Activated naive CD4-positive, alpha-beta T cell treated with Interleukin-2 at 50 U/mL for 16 hours (primary cell): Measurements from ENCODE around the gene RSPH1.

Experiments
- DNase-seq: peaks from one replicate; pipeline ENCODE4 v3.0.0-alpha.2; 2020

The RSPH1 gene

DNA sequence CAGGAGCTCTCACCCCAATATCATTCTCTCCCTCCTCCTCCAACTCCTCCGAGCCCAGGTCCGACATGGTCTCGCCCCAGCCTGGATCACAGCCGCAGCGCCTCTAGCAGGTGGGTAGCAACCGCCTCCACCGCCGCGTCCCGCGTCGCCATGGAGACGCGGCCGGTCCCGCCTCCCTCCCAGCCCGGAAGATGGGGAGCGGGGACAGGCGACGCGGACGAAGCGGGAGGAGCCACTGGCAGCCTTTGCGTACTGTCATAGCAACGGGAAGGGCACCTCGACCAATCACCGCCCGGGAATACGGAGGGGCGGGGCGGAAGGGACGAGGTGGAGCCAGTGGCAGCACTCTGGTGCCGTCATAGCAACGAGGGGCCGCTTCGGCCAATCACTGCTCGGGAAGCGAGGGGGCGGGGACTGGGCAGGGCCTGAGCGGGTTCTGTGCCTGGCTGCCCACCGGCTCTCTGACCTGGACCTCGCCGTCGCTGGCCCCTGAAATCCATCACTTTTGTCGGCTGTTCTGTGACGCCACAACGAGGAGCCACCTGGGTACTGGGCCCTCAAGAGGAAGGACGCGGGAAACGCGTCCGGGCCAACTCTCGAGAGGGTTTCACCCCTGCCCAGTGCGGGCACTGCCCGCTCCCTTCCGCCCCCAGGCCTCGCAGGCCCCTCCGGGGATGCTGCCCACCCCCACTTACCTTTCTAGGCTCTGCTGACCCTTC, at the start of gene RSPH1:
RSPH1 (minus strand) TSS at position 105 of the 719 bp plus-strand sequence; CDS start at position 67, 38 bp downstream.
- peak; percentile 100 for DNase-seq

- no peak for DNase-seq
Measured at GRCh38 chr21:42545745-42546144, 49.7 kb upstream of the RSPH1 start.

GRCh38 chr21:42545317-42545716, 49.3 kb upstream of the RSPH1 start:
- no peak for DNase-seq

- DNase-seq, result no peak
Measured at GRCh38 chr21:42544544-42544943, 48.5 kb upstream of the RSPH1 start.

GRCh38 chr21:42543106-42543847, 47.3 kb upstream of the RSPH1 start:
- no peak for DNase-seq

DNA sequence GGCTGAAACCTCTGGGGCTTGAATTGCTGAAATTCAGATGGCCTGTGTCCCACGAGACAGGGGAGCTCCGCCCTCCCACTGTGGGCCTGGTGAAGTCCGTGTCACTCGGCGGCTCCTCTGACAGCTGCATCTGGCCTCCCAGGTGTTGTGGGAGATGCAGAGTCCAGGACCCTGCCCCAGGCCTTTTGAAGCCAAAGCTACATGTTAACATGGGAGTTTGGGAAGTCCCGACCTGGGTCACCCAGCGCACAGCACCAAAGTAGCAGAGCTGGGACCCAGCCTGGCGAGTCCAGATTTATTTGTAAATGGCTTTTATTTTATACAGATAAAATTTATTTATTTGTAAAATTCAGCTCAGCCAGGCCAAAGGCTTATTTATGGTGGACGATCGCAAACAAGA, 46.6 kb upstream of the RSPH1 start:
- no peak for DNase-seq

- DNase-seq, result no peak
Measured at GRCh38 chr21:42542196-42542595, 46.2 kb upstream of the RSPH1 start.

DNA sequence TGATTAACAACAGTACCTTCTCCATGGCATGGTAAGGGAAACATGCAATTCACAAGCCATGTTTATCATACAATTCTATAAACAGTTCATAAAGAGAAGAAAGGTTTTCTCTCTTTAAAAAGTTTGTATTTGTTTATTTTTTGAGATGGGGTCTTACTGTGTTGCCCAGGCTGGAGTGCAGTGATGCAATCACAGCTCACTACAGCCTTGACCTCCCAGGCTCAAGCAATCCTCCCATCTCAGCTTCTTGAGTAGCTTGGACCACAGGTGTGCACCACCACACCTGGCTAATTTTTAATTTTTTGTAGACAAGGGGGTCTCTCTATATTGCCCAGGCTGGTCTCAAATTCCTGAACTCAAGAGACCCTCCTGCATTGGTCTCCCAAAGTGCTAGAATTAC, 45.6 kb upstream of the RSPH1 start:
- DNase-seq, result no peak

- no peak for DNase-seq
Measured at GRCh38 chr21:42541174-42541573, 45.1 kb upstream of the RSPH1 start.

GRCh38 chr21:42540396-42540795, 44.4 kb upstream of the RSPH1 start:
- no peak for DNase-seq

DNA sequence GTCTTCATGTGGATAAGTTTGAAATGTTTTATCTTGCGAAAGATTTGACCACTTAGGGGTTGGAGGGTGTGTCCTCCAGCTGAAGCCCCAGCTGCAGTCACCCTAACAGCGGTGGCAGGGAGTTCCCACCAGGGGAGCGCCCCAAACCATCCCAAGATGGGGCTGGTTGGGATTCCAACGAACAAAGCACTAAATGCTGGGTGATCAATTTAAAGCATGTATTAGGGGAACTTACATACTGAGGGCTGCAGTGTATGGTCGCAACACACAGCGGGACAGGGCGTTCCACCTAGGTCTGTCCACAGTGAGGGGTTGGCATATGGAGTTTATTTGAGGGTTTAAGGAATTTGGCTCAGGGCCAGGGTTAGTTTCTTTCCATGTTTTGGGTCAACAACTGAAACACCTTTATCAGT, 43.9 kb upstream of the RSPH1 start:
- no peak for DNase-seq

GRCh38 chr21:42539342-42539741, 43.3 kb upstream of the RSPH1 start:
- no peak for DNase-seq

DNA sequence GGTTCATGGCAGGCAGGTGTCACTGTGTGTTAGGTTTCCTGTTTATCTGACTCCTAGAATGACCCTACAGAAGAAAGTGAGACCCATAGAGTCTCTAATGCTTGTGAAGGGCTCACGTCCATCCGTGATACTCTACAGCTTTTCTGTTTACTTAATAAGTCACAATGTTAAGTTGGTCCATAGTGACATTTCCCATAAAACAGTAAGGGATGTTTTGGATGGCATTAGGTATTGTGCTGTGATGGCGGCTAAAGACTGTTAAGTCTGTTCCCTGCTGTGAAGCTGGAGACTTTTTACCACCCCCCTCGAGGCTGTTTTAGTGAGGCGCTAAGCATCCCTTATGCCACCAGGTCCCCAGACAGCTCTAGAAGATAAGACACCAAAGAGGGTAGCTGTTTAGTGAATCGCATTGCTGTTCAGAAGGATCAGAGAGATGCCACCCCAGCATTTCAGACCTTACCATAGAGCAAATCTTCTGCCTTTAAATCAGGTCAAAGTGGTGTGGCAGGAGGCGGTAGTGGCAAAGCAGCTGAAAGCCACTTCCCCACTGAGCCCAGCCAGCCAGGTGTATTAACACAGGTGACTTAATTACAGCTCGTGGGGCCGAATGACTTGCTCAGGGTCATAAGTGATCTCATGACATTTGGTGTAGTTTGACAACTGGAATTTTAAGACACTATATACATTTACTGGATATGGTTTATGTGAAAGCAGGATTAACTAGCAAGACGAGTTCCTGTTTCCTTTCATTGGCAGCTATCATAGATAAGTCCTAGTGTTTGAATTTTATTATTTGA, 42.7 kb upstream of the RSPH1 start:
- DNase-seq, result no peak

GRCh38 chr21:42537106-42537742, 41.2 kb upstream of the RSPH1 start:
- DNase-seq, result no peak

DNA sequence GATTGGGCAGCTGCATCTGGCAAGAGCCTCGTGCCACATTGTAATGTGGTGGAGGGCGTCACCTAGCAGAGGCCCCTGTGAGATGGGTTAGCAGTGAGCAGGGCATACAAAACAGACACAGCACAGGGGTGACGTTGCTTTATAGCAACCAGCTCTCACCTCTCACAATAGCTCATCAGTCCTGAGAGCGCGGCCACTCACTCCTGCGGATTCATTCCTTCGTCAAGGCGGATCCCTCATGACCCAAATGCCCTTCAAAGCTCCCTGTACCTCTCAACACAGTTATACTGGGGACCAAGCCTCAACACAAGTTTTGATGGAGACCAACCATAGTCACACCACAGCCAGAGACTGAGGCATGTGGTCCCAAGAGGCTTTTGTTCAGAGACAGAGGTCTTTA, 40.6 kb upstream of the RSPH1 start:
- no peak for DNase-seq

GRCh38 chr21:42535602-42536171, 39.7 kb upstream of the RSPH1 start:
- DNase-seq, result no peak

DNA sequence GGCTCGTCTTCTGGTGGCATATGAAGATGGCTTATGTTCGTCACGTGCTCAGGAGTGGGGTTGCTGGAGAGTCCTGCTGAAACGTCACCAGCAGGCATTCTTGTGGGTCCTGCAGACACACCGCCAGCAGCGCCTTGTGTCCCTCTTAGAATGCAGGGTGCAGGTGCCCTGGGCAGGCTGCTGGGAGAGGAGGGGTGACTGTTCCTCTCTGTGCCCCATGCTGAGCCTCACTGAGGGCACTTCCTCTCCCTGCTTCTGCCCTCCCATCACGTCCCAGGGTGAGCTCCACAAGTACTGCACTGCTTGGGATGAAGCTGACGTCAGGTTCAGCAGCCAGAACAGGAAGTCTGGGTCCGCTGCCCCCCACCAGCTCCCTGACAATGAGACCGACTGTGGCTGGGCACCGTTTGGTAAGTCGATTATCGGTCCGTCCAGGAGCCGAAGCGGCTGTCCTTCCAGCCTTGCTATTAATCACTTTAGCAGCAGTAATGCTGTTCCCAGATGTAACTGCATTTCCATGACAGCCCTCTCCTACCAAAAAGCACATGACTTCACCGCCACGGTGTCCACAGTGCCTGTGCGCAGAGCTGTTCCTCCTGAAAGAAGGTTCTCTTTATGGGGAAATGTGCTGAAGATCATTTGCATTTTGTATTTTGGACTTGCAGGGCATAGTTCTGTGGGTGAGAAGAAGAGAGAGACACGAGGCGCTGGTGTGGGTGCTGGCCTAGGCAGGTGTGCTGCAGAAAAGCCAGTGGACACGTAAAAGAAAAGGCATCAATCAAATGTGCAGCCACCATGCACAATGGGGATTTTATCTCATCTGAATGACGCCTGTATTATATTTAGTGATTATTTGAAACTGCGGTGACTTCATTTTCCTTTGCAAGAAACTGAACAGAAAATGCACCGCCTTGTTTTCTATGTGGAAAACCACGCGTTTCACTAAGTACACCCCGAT, 38.7 kb upstream of the RSPH1 start:
- DNase-seq, result no peak

- DNase-seq, result no peak
Measured at GRCh38 chr21:42533963-42534355, 37.9 kb upstream of the RSPH1 start.

- no peak for DNase-seq
Measured at GRCh38 chr21:42533306-42533962, 37.4 kb upstream of the RSPH1 start.

DNA sequence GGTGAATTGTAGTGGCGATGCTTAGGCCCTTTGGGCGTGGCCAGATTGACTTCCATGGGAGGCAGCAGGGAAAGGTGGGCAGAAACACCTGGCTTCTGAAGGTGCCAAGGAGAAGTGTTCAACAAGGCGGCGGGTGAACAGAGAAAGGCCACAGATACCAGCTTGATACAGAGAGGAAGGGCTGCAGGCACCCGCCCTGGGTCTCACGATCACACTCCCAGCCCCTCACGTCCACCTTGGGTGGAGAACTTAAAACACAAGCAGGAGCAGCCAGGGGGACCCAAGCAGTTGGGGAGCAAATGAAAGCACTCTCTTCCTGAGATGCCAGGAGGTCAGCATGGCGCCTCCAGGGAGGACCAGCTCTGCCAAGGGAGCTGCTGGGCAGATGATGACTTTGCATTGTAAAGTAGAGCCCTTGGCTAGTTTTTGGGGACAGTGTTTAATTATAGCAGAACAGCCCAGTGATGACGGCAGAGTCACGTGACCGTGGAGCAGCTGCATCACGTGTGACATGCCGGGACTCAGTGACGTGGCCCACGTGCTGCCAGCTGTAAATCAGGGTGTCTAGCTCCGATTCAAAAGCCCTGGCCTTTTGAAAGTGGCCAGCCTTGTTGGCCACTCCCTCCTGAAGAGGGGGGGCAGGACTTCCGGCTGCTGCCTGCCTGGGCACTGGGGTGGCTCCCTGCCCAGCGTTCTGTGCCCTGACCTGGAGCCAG, 36.6 kb upstream of the RSPH1 start:
- DNase-seq, result no peak
